Vagina (tissue), 2 donors: ENCODE results near the gene DPH3.

Experiments used
- POLR2A ChIP-seq, 2 donors: fragments of 450-650 bp; IDR thresholded peaks; one replicate each; pipeline ENCODE4 v1.6.1; 2017; ENCODE audit warnings: antibody characterized with exemption in 2 of 2, mild to moderate bottlenecking in 2 of 2, moderate library complexity in 2 of 2
- POLR2AphosphoS5 ChIP-seq, 2 donors: sonication (generic); formaldehyde crosslinking; IDR thresholded peaks; one replicate each; pipeline ENCODE4 v1.9.0; 2017; ENCODE audit warnings: antibody characterized with exemption in 2 of 2, mild to moderate bottlenecking in 2 of 2, low read depth in 1 of 2; ENCODE audit not compliant: insufficient read depth in 1 of 2
- TF ChIP-seq, protein P1 (sequence below), 3 experiments: fragments of 450-650 bp in 2 of 3; fragments of 200-600 bp in 1 of 3; sonication (generic) in 1 of 3; IDR thresholded peaks; one replicate each; pipeline ENCODE4 v1.5.1; 2017 to 2019; ENCODE audit warnings: antibody characterized with exemption in 3 of 3, mild to moderate bottlenecking in 2 of 3, moderate library complexity in 2 of 3

DNA sequence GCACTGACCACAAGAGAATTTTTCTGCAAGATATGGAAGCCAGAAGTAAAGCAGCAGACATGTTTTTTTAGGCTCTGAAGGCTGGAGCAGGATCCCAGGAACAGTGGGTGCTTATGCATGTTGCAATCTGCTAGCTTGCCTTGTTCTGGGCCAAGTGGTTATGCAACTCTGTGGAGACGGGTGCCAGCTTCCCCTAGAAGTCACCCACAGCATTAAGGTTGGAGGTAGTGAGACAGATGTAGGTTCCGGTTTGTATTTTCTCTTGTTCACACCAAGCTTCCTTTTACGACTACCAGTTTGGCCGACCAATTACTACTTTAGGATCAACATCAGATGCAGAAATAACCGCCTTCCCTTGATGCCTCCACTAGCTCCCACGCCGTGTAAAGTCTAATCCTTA, 11.1 kb downstream of the DPH3 start:
- TF ChIP-seq, protein P1, sequence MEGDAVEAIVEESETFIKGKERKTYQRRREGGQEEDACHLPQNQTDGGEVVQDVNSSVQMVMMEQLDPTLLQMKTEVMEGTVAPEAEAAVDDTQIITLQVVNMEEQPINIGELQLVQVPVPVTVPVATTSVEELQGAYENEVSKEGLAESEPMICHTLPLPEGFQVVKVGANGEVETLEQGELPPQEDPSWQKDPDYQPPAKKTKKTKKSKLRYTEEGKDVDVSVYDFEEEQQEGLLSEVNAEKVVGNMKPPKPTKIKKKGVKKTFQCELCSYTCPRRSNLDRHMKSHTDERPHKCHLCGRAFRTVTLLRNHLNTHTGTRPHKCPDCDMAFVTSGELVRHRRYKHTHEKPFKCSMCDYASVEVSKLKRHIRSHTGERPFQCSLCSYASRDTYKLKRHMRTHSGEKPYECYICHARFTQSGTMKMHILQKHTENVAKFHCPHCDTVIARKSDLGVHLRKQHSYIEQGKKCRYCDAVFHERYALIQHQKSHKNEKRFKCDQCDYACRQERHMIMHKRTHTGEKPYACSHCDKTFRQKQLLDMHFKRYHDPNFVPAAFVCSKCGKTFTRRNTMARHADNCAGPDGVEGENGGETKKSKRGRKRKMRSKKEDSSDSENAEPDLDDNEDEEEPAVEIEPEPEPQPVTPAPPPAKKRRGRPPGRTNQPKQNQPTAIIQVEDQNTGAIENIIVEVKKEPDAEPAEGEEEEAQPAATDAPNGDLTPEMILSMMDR (IDR thresholded peaks at IDR 0.05) = no peak
- TF ChIP-seq POLR2A (IDR thresholded peaks at IDR 0.05) (no peak), POLR2AphosphoS5 (IDR thresholded peaks at IDR 0.05; ENCODE audit: insufficient read depth in 1 of 2, low read depth in 1 of 2) (no peak)
